Activated CD4-positive, alpha-beta T cell treated with anti-CD3 and anti-CD28 coated beads for 36 hours (primary cell): Measurements from ENCODE around the gene TTC39B. TPM values are rescaled to one million over a fixed set of nuclear protein-coding genes. Genes with fewer than 3 reads are reported as not detected.

Experiments used
- ATAC-seq: fragments of 200-7000 bp; cut with Tn5 transposase; one replicate; pipeline ENCODE4 v1.10.0; 2021; ENCODE audit warnings: mild to moderate bottlenecking, moderate library complexity
- CTCF ChIA-PET: fragments of 350-600 bp; sonication (Branson Sonifier 250); formaldehyde crosslinking; loops from one replicate; lab custom pipeline; 2021; ENCODE audit warnings: antibody characterized with exemption; lab: Charles Lee
- POLR2A ChIA-PET: fragments of 350-600 bp; sonication (Branson Sonifier 250); formaldehyde crosslinking; loops from one replicate; lab custom pipeline; 2021; ENCODE audit warnings: antibody characterized with exemption, inconsistent platforms; lab: Charles Lee
- DNase-seq: peaks from one replicate; pipeline ENCODE4 v3.0.0-alpha.2; 2020
- H3K27ac Mint-ChIP-seq: one replicate; pipeline ENCODE4 v1.8.0; 2021; ENCODE audit warnings: mixed read lengths
- H3K27me3 Mint-ChIP-seq: one replicate; pipeline ENCODE4 v1.8.0; 2021; ENCODE audit warnings: mixed read lengths
- H3K36me3 Mint-ChIP-seq: one replicate; pipeline ENCODE4 v1.8.0; 2021; ENCODE audit warnings: low read depth, mixed read lengths
- H3K4me1 Mint-ChIP-seq: one replicate; pipeline ENCODE4 v1.8.0; 2021; ENCODE audit warnings: mixed read lengths
- H3K4me3 Mint-ChIP-seq: one replicate; pipeline ENCODE4 v1.8.0; 2021; ENCODE audit warnings: mild to moderate bottlenecking, moderate library complexity, mixed read lengths
- H3K9me3 Mint-ChIP-seq: one replicate; pipeline ENCODE4 v1.8.0; 2021; ENCODE audit warnings: low read depth, mixed read lengths
- intact Hi-C, 2 experiments: fragments of 100-400 bp; cut with DNase I in 1 of 2; cut with micrococcal nuclease in 1 of 2; formaldehyde crosslinking; loops; one replicate each; pipeline versions ENCODE4 v1.14.2 to v1.15.1; 2022 to 2024; cut with DNase I, micrococcal nuclease
- total RNA-seq, 2 experiments: library from RNA; stranded (reverse); gene quantifications; one replicate each; pipeline ENCODE4 v1.2.3, GENCODE V29; 2021

Gene TTC39B
- total RNA-seq, result 10 to 100 TPM; 26.4 to 34.4 TPM

DNA sequence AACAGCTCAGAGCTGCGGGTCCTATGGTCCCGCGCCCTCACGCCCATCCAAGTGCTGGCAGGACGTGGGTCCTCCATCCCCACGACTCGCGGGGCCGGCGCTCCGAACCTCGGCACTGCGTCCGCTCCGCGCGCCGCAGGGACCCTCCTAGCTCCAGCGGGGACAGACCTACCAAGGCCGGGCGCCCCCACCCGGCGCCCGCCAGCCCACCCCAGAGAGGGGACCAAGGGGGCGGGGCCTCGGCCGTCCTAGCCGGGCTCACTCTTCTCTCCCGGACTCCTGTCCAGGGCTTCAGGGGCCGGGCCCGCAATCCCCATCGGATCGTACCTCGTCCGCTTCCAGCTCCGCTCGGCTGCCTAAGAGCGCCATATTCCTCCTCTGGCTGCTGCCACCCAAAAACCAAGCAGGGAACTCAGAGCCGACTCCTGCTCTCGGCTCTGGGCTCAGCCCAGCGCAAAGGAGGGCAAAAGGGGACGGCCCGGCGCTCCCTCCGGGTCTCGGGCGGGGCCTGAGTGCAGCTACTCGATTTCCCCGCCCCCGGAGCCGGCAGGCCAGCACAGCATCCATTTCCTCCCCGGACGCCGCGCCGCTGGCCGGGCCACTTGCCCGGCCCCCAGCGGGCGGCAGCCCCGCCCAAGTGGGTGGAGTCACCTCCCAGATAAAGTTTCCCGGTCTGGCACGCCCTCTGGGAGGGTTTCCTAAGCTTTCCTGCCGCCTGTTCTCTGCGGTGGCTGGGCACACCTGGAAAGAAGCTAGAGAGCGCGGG is at the start of gene TTC39B:
Gene TTC39B (minus strand): TSS at position 460 of the 766 bp plus-strand sequence. CDS start 91 bp downstream, at position 369.
- CTCF ChIA-PET, result interaction anchor here (0.8 to 2.1 kb wide), 5 partner anchors 11 to 96 kb away, joined by 3 to 8 read pairs (median 3); no protein-coding TSS in a partner anchor
- H3K4me1 Mint-ChIP-seq, result peaks cover 59% of the 10 kb centered on the region

DNA sequence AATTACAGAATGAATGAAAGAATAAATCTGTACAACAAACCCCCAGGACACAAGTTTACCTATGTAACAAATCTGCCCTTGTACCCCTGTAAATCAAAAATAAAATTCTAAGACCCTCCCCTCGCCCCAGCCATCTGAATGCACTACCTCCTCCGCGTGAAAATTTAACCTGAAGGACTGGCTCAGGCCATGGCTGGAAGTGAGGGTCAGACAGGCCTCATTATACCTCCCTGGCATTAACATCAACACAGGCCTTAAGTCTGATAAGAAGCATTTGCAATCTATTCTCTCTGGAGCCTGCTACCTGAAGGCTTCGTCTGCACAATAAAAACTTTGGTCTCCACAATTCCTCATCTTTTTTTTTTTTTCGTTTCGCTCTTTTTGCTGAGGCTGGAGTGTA is 48.7 kb upstream of the TTC39B start:
- Mint-ChIP-seq H3K36me3 (no peaks in the 10 kb centered on the region), H3K27me3 (no peaks in the 10 kb centered on the region), H3K27ac (no peak overlapping the region), H3K9me3 (no peaks in the 10 kb centered on the region), H3K4me1 (peaks cover 18% of the 10 kb centered on the region), H3K4me3 (no peak overlapping the region)
- ATAC-seq (no peak), DNase-seq (no peak)
- ChIA-PET POLR2A (no interaction called here), CTCF (interaction anchor here (0.9 to 1.6 kb wide), 3 partner anchors 18 to 78 kb away, joined by 3 to 5 read pairs (median 4); partner anchors contain the start of gene SNAPC3)
- intact Hi-C loops, result loop anchor here (1.0 to 5.0 kb wide), 4 partner anchors 77 to 252 kb away; no protein-coding TSS in a partner anchor

More for the DNA sequence above, at the start of gene TTC39B:
- ATAC-seq, result peak; percentile 83
- DNase-seq, result peak; percentile 90
- Mint-ChIP-seq H3K4me3 (peak within 1 kb of the TSS; percentile 98), H3K27me3 (no peaks in the 10 kb centered on the region), H3K27ac (peak within 1 kb of the TSS; percentile 98), H3K9me3 (no peaks in the 10 kb centered on the region), H3K36me3 (peaks cover 16% of the 10 kb centered on the region)
- POLR2A ChIA-PET, result interaction anchor here (0.8 to 1.2 kb wide), 2 partner anchors 11 to 205 kb away, joined by 5 read pairs; no protein-coding TSS in a partner anchor
- intact Hi-C loops, result loop anchor here (1.0 to 10.0 kb wide), 5 partner anchors 11 to 982 kb away; partner anchors contain the start of gene SNAPC3 (in 1 of the 2)

DNA sequence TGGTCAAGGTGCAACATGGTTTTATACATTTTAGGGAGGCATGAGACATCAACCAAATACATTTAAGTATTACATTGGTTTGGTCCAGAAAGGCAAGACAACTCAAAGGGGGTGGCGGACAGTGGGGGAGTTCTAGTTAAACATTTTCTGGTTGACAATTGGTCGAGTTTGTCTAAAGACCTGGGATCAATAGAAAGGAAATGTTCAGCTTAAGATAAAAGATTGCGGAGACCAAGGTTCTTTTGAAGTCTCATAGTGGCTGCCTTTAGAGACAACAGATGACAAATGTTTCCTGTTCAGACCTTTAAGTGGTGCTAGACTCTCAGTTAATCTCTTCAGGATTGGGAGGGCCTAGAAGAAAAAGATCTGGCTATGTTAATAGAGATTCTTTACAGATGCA is 47.7 kb upstream of the TTC39B start:
- no peaks in the 10 kb centered on the region for H3K36me3 Mint-ChIP-seq
- intact Hi-C loops, result loop anchor here (1.0 to 5.0 kb wide), 3 partner anchors 77 to 253 kb away; no protein-coding TSS in a partner anchor
- ChIA-PET CTCF (interaction anchor here (0.9 to 1.6 kb wide), 2 partner anchors 19 to 68 kb away, joined by 3 to 5 read pairs; partner anchors contain the start of gene SNAPC3), POLR2A (interaction anchor here (0.6 kb wide), 1 partner anchor 12 kb away, joined by 7 read pairs; no protein-coding TSS in a partner anchor)
- no peak overlapping the region for H3K4me3 Mint-ChIP-seq
- DNase-seq (no peak), ATAC-seq (no peak)
- H3K9me3 Mint-ChIP-seq, result no peaks in the 10 kb centered on the region
- no peaks in the 10 kb centered on the region for H3K27me3 Mint-ChIP-seq
- peaks cover 18% of the 10 kb centered on the region for H3K4me1 Mint-ChIP-seq
- peak overlapping the region; percentile 40 for H3K27ac Mint-ChIP-seq

DNA sequence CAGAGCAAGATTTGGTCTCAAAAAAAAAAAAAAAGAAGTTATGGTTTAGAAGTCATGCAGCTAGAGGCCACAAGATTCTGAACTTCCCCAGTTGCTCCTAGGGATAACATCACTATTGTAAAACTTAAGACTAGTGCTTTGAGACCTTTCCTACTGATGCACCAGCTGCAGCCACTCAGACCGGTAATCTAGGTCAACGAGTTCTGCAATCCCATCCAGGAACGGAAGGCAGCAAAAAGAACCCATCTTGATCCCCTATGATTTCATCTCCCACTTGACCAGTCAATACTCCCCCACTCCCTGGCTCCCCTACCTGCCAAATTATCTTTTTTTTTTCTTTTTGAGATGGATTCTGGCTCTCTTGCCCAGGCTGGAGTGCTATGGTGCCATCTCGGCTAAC is 46.9 kb upstream of the TTC39B start:
- no peaks in the 10 kb centered on the region for H3K9me3 Mint-ChIP-seq
- POLR2A ChIA-PET, result no interaction called here

DNA sequence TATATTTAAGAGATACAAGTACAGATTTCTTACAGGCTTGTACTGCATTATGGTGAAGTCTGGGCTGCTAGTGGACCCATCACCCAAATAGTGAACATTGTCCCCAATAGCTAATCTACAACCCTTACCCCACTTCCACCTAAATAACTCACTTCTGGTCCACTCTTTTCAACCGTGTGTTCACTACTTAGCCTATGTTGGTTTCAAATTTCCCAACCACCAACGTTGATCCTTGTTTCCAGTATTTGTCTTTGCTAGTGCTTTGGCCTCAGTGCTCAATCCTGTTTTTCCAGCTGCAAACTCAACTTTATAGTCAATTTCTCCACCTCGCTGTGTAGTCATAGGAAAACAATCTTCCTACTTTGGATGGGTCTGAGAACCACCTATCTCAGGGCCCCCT is 45.3 kb upstream of the TTC39B start:
- H3K27me3 Mint-ChIP-seq, result no peaks in the 10 kb centered on the region
- intact Hi-C loops, result no loop called here
- no peak for DNase-seq
- POLR2A ChIA-PET, result no interaction called here
- no peaks in the 10 kb centered on the region for H3K36me3 Mint-ChIP-seq
- no peak overlapping the region for H3K4me3 Mint-ChIP-seq
- H3K4me1 Mint-ChIP-seq, result peaks cover 18% of the 10 kb centered on the region
- H3K9me3 Mint-ChIP-seq, result no peaks in the 10 kb centered on the region
- H3K27ac Mint-ChIP-seq, result no peak overlapping the region
- no peak for ATAC-seq
- CTCF ChIA-PET, result interaction anchor here (0.7 kb wide), 1 partner anchor 50 kb away, joined by 3 read pairs; no protein-coding TSS in a partner anchor

More for the DNA sequence above, 46.9 kb upstream of the TTC39B start:
- ATAC-seq (no peak), DNase-seq (no peak)
- Mint-ChIP-seq H3K4me1 (peaks cover 18% of the 10 kb centered on the region), H3K27ac (no peak overlapping the region), H3K27me3 (no peaks in the 10 kb centered on the region), H3K36me3 (no peaks in the 10 kb centered on the region), H3K4me3 (no peak overlapping the region)
- intact Hi-C loops, result no loop called here
- CTCF ChIA-PET, result interaction anchor here (1.0 kb wide), 1 partner anchor 142 kb away, joined by 3 read pairs; no protein-coding TSS in a partner anchor

DNA sequence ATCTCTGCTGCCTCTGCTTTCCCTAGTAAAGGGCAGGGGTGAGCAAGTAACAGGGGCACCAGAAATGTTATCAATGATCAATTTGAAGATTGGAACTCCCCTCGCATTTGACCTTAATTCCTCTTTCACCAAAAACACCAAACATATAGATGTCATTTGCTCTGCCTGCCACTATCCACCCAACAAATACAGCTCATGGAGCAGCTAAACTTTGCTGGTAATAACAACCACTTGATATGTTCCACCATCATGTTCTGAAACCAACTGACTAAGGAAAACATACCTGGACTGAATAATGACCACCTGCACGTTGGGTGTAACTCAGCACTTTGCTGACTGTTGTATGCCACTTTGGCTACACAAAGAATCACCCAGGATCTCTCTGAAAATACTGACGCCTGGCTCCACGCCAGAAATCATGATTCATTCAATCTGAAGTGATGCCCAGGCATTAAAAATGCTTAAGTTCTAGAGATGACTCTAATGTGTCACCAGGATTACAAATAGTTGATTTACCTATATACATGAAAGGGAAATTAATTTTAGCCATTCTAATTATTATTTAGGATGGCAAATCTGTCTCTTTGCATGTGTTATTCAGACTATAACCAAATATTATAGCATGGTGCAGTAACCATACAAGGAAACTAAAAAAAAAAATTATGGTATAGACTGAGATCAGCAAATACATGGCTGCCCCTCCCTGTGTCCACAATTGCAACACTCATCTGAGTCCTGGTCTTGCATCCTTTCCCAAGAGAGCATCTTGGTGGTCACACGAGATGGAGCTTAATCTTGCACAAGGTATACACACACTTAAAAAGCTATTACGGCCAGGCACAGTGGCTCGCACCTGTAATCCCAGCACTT is 43.1 kb upstream of the TTC39B start:
- no peaks in the 10 kb centered on the region for H3K9me3 Mint-ChIP-seq
- no peak for ATAC-seq
- CTCF ChIA-PET, result interaction anchor here (0.5 to 1.2 kb wide), 4 partner anchors 12 to 76 kb away, joined by 3 to 4 read pairs (median 3); no protein-coding TSS in a partner anchor
- H3K27me3 Mint-ChIP-seq, result no peaks in the 10 kb centered on the region
- peaks cover 13% of the 10 kb centered on the region for H3K4me1 Mint-ChIP-seq
- POLR2A ChIA-PET, result no interaction called here
- peak; percentile 51 for DNase-seq
- intact Hi-C loops, result no loop called here
- no peaks in the 10 kb centered on the region for H3K36me3 Mint-ChIP-seq
- no peak overlapping the region for H3K4me3 Mint-ChIP-seq
- no peak overlapping the region for H3K27ac Mint-ChIP-seq

DNA sequence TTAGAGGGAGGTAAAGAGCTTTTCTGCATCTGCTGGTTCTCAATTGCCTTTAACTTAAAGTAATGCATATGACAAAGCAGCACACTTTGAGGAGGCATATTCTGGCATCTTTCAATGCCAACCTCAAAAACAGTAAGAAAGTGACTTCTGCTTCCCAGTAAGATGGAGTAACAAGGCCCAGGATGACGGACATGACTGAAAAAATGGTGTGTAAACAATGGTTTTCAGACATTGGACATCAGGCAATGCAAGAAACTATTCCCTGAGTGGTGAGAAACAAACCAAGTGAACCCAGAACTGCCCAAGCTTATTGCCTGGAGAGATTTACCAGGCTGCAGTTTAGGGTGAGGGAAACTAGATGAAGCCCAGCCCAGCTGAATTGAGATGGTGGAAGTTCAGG is 39.8 kb upstream of the TTC39B start:
- H3K27me3 Mint-ChIP-seq, result no peaks in the 10 kb centered on the region
- DNase-seq, result no peak
- H3K4me1 Mint-ChIP-seq, result peaks cover 6% of the 10 kb centered on the region
- CTCF ChIA-PET, result interaction anchor here (1.5 kb wide), 1 partner anchor 10 kb away, joined by 5 read pairs; no protein-coding TSS in a partner anchor
- H3K36me3 Mint-ChIP-seq, result no peaks in the 10 kb centered on the region
- intact Hi-C loops, result no loop called here
- no peak overlapping the region for H3K27ac Mint-ChIP-seq
- ATAC-seq, result no peak
- H3K4me3 Mint-ChIP-seq, result no peak overlapping the region
- no peaks in the 10 kb centered on the region for H3K9me3 Mint-ChIP-seq
- POLR2A ChIA-PET, result no interaction called here

DNA sequence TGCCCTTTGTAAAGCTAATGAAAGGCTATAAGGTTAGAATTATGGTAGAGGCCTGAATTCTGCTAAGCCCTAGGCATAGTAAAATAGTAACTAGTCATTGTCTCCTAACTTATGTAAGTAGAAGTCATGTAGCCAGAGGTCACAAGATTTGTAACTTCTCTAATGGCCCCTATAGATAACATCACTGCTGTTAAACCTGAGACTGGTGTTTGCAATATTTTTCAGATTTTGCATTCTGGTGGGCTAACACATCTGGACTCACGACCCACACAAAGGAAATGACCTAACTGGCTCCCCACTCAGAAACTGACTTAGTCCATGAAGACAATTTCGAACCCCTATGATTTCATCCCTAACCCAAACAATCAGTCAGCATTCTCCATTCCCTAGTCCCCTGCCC is 37.2 kb upstream of the TTC39B start:
- intact Hi-C loops, result no loop called here
- CTCF ChIA-PET, result interaction anchor here (0.7 to 1.0 kb wide), 4 partner anchors 32 to 369 kb away, joined by 3 read pairs; no protein-coding TSS in a partner anchor
- Mint-ChIP-seq H3K4me1 (no peaks in the 10 kb centered on the region), H3K9me3 (no peaks in the 10 kb centered on the region), H3K27ac (no peak overlapping the region), H3K27me3 (no peaks in the 10 kb centered on the region), H3K36me3 (no peaks in the 10 kb centered on the region), H3K4me3 (no peak overlapping the region)
- POLR2A ChIA-PET, result no interaction called here
- ATAC-seq (no peak), DNase-seq (no peak)

DNA sequence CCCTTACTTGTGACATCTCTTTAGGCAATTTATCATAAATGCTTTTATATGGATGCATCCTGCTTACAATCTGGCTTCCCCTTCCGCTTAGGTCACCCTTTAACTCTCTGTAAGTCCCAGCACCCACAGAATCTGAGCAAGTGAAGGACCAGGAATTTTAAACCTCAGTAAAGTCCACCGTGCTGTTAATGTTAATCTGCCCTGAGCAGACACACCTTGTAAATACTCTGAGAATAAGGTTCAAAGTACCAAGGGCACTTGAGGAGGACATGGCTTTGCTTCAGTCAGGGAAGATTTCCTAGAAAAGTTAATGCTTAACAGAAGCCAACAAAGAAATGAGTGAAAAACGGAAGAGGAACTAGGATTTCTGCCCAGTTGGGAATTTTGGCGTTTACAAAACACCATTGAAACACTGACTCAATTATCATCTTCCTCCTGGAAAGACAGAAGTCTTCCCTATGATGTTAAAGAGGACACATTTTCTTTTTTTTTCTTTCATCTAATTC is 26.4 kb upstream of the TTC39B start:
- DNase-seq (no peak), ATAC-seq (no peak)
- Mint-ChIP-seq H3K4me3 (no peak overlapping the region), H3K27ac (no peak overlapping the region), H3K27me3 (no peaks in the 10 kb centered on the region), H3K9me3 (peaks cover 3% of the 10 kb centered on the region), H3K36me3 (no peaks in the 10 kb centered on the region), H3K4me1 (no peaks in the 10 kb centered on the region)
- CTCF ChIA-PET, result no interaction called here
- POLR2A ChIA-PET, result no interaction called here
- intact Hi-C loops, result no loop called here

DNA sequence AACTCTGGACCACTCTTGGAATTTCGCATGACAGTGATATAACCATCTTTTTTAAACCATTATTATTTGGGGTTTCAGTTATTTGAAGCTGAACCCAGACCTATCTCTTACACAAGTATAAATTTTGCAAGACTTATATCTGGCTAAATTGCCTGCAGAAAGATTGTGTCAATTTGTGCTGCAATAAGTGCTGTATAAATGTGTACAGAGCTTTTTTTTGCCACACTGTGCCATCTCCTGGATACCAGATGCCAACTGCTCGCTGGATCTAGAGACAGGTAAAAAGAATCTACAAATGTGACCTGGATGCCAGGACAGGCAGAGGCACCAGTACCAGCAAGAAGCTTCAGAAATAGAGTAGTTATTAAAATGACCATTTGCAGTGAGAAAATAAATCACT is 25.9 kb upstream of the TTC39B start:
- no peaks in the 10 kb centered on the region for H3K27me3 Mint-ChIP-seq
- no peak overlapping the region for H3K27ac Mint-ChIP-seq
- ChIA-PET CTCF (no interaction called here), POLR2A (no interaction called here)
- no peaks in the 10 kb centered on the region for H3K36me3 Mint-ChIP-seq
- no peak overlapping the region for H3K4me3 Mint-ChIP-seq
- no peak for ATAC-seq
- no peak for DNase-seq
- peaks cover 3% of the 10 kb centered on the region for H3K9me3 Mint-ChIP-seq
- intact Hi-C loops, result no loop called here
- H3K4me1 Mint-ChIP-seq, result no peaks in the 10 kb centered on the region
